Adrenal gland (tissue), 5 donors: ENCODE measurements around the gene MGMT.

ENCODE experiments used
- POLR2A ChIP-seq, 2 donors: fragments of 450-650 bp; IDR thresholded peaks; one replicate each; pipeline ENCODE4 v1.6.1; 2017; ENCODE audit warnings: antibody characterized with exemption in 2 of 2, mild to moderate bottlenecking in 2 of 2, moderate library complexity in 1 of 2
- TF ChIP-seq, protein P1 (sequence below), 6 experiments: fragments of 450-650 bp in 4 of 6; fragments of 200-600 bp in 2 of 6; sonication (generic) in 1 of 6; IDR thresholded peaks; 1 replicate in 5 of 6; 2 replicates in 1 of 6; pipeline versions ENCODE4 v1.5.1 to v1.8.0; 2016 to 2021; ENCODE audit warnings: antibody characterized with exemption in 6 of 6, mild to moderate bottlenecking in 2 of 6, moderate library complexity in 1 of 6
- donor health status: DM: no; HTN: no; CAD: no.

- TF ChIP-seq, protein P1, sequence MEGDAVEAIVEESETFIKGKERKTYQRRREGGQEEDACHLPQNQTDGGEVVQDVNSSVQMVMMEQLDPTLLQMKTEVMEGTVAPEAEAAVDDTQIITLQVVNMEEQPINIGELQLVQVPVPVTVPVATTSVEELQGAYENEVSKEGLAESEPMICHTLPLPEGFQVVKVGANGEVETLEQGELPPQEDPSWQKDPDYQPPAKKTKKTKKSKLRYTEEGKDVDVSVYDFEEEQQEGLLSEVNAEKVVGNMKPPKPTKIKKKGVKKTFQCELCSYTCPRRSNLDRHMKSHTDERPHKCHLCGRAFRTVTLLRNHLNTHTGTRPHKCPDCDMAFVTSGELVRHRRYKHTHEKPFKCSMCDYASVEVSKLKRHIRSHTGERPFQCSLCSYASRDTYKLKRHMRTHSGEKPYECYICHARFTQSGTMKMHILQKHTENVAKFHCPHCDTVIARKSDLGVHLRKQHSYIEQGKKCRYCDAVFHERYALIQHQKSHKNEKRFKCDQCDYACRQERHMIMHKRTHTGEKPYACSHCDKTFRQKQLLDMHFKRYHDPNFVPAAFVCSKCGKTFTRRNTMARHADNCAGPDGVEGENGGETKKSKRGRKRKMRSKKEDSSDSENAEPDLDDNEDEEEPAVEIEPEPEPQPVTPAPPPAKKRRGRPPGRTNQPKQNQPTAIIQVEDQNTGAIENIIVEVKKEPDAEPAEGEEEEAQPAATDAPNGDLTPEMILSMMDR (IDR thresholded peaks at IDR 0.05) = no peak
- no peak for TF ChIP-seq POLR2A (IDR thresholded peaks at IDR 0.05)
These were observed 329.8 kb downstream of the MGMT start for GRCh38 chr10:129796710-129797420.
